Kidney (tissue), 14 donors: ENCODE results near the gene TMEM170A. TPM values are rescaled to one million over a fixed set of nuclear protein-coding genes. Genes with fewer than 3 reads are reported as not detected.

ENCODE experiments used
- DNase-seq, 5 donors: peaks; one replicate each; pipeline ENCODE4 v3.0.0-alpha.2; 2013 to 2020
- FAIRE-seq: peaks from 2 replicates; lab custom pipeline; 2012; peaks lifted over from hg19 to GRCh38; lab: Jason Lieb, UNC
- H3K27ac ChIP-seq, 2 donors: one replicate each; pipeline ENCODE4 v1.7.0; 2013; ENCODE audit warnings: low read depth in 2 of 2, low read length in 2 of 2, inconsistent platforms in 1 of 2
- H3K27me3 ChIP-seq: one replicate; pipeline ENCODE4 v1.7.1; 2013; ENCODE audit warnings: low read length, inconsistent platforms; ENCODE audit not compliant: control insufficient read depth, insufficient read depth
- H3K36me3 ChIP-seq, 3 donors: one replicate each; pipeline versions ENCODE4 v1.7.0 to v1.7.1; 2013; ENCODE audit warnings: low read length in 3 of 3, control low read depth in 1 of 3, inconsistent platforms in 1 of 3; ENCODE audit not compliant: insufficient read depth in 3 of 3, control insufficient read depth in 2 of 3
- H3K4me1 ChIP-seq, 3 donors: one replicate each; pipeline versions ENCODE4 v1.7.0 to v1.7.1; 2013; ENCODE audit warnings: low read length in 3 of 3, inconsistent platforms in 1 of 3, low read depth in 1 of 3; ENCODE audit not compliant: control insufficient read depth in 2 of 3, insufficient read depth in 2 of 3
- H3K4me3 ChIP-seq, 3 donors: one replicate each; pipeline versions ENCODE4 v1.7.0 to v1.8.1; 2013; ENCODE audit warnings: low read length in 3 of 3, control low read depth in 1 of 3, inconsistent platforms in 1 of 3
- H3K9ac ChIP-seq, 3 donors: one replicate each; pipeline versions ENCODE4 v1.7.0 to v1.7.1; 2013; ENCODE audit warnings: low read length in 3 of 3, control low read depth in 1 of 3, inconsistent platforms in 1 of 3
- H3K9me3 ChIP-seq, 3 donors: one replicate each; pipeline versions ENCODE4 v1.7.0 to v1.7.1; 2013; ENCODE audit warnings: low read length in 3 of 3, control low read depth in 1 of 3, inconsistent platforms in 1 of 3; ENCODE audit not compliant: control insufficient read depth in 2 of 3, insufficient read depth in 1 of 3
- CTCF ChIP-seq: IDR thresholded peaks from 3 replicates; pipeline ENCODE4 v1.5.1; 2012; ENCODE audit warnings: mild to moderate bottlenecking, moderate library complexity, borderline replicate concordance; ENCODE audit not compliant: insufficient read depth; ENCODE audit errors: extremely low read depth
- intact Hi-C: fragments of 100-400 bp; cut with DNase I; formaldehyde crosslinking; loops from one replicate; pipeline ENCODE4 v1.11.1; 2022
- polyA plus RNA-seq: library from polyadenylated mRNA; stranded (reverse); fragments of 350-450 nt; fragmentation: Illumina TruSeq; extraction: RNeasy Lipid Tissue Mini Kit (QIAGEN cat#74804); gene quantifications from one replicate; pipeline ENCODE4 v1.2.3, GENCODE V29; 2014; ENCODE audit warnings: low read depth, low replicate concordance; ENCODE audit not compliant: insufficient read depth
- total RNA-seq: library from RNA; stranded (reverse); fragmentation: NEBNext Ultra II Directional; extraction: Animal tissue kit (Norgen Biotek cat#: 25700); gene quantifications from one replicate; pipeline ENCODE4 v1.2.1, GENCODE V29; 2021
- donor health status: control.
- donor health status: control.
- donor health status: control.
- donor health status: control.
- donor health status: control.
- donor health status: DM: yes; HTN: yes; CAD: no.
- donor health status: Normal renal cell carcinoma (clear cell type).

The TMEM170A gene
- total and polyA plus RNA-seq, 2 donors from 2014 or later = 10.2 to 22.8 TPM

DNA sequence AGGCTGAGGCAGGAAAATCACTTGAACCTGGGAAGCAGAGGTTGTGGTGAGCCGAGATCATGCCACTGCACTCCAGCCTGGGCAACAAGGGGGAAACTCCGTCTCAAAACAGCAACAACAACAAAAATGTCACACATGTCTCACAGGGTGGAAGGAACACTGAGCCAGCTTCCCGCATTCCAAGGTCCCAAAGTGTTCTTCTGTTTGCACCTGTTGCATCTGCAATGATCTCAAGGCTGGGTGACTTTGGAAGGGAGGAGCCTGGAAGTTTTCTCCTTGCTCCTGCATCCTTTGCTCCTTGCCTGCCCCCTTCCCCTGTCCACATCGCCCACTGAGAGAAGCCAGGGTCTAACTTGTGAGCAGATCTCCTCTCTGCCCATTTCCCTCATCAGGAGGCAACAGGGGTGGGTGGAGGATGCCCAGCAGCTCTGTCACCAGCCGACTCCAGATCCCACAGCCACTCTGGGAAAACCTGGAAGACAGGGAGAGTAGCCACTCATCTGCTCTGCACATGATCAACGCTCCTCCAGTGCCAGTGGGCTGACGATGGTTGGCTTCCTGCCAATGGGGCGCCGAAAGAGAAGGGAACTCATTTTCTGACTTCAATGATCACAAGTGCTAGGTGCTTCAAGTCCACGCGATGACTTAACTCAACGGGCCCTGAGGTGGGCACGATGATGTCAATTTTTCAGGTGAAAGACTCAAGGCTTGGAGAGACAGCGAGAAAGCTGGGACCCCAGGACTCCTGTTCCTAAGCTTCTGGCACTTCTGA is 18.1 kb upstream of the TMEM170A start:
- Histone ChIP-seq H3K4me3 (no peak overlapping the region), H3K4me1 (no peaks in the 10 kb centered on the region), H3K27me3 (no peaks in the 10 kb centered on the region), H3K9me3 (no peaks in the 10 kb centered on the region), H3K27ac (no peak overlapping the region), H3K36me3 (no peaks in the 10 kb centered on the region), H3K9ac (no peak overlapping the region)
- no peak for TF ChIP-seq CTCF
- FAIRE-seq (no peak), DNase-seq (no peak)
- intact Hi-C loops = no loop called here

DNA sequence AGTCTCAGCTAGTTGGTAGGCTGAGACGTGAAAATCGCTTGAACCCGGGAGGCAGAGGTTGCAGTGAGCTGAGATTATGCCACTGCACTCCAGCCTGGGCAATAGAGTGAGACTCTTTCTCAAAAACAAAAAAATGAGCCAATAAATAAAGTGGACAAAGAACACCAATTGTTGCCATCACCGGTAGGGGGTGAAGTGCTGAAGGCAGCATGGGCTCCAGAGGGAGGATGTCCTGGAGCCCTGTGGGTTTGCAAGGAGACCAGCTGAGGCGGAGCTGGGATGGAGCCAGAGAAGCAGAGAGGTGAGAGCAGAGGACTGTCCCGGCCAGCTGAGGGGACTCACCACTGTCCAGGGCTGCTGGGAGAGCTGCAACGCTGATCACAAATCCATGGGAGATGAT is 17.0 kb upstream of the TMEM170A start:
- Histone ChIP-seq H3K27me3 (no peaks in the 10 kb centered on the region), H3K4me1 (no peaks in the 10 kb centered on the region), H3K9me3 (no peaks in the 10 kb centered on the region), H3K9ac (no peak overlapping the region), H3K4me3 (no peak overlapping the region), H3K27ac (no peak overlapping the region), H3K36me3 (no peaks in the 10 kb centered on the region)
- no peak for DNase-seq
- intact Hi-C loops = no loop called here
- TF ChIP-seq CTCF = no peak
- FAIRE-seq = no peak

DNA sequence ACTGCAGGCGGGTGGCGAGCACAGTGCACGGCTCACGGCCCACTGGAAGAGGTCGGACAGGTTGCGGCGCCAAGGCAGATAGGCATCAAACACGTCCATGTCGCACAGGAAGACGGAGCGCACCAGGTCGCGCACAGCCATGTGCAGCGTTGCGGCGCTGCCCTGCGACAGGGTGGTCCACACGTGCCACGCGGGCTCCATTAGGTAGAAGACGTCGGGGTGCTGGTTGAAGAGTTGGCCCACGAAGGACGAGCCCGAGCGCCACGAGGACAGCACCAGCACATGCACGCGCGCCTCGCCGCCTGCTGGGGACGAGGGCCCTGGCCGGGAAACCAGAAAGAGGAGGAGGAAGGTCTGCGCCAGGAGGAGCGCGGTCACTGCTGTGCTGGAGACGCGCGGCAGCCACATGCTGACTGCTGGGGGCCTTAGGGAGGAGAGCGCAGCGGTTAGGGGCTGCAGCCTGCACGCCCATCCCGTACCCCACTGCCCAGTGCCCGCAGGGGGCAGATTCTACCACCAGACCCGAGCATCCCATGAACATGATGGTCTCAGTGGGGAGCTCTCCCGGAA is 15.0 kb upstream of the TMEM170A start:
- H3K27ac ChIP-seq = no peak overlapping the region
- H3K27me3 ChIP-seq = no peaks in the 10 kb centered on the region
- DNase-seq = no peak
- no peaks in the 10 kb centered on the region for H3K9me3 ChIP-seq
- no peak for FAIRE-seq
- TF ChIP-seq CTCF = no peak
- no peaks in the 10 kb centered on the region for H3K36me3 ChIP-seq
- intact Hi-C loops = no loop called here
- no peak overlapping the region for H3K9ac ChIP-seq
- H3K4me1 ChIP-seq = no peaks in the 10 kb centered on the region
- H3K4me3 ChIP-seq = no peak overlapping the region
